Upper lobe of left lung (tissue), 6 donors: ENCODE results near the gene HSD3B2. TPM values are rescaled to one million over a fixed set of nuclear protein-coding genes. Genes with fewer than 3 reads are reported as not detected.

Experiments
- ATAC-seq, 2 donors: fragments of 200-7000 bp; cut with Tn5 transposase; one replicate each; pipeline ENCODE4 v1.9.1; 2022; ENCODE audit warnings: mild to moderate bottlenecking in 2 of 2, moderate library complexity in 2 of 2; ENCODE audit not compliant: low FRiP score in 2 of 2
- DNase-seq, 2 donors: peaks; one replicate each; pipeline ENCODE4 v3.0.0-alpha.2; 2019 to 2020
- H3K27ac ChIP-seq, 4 donors: fragments of 200-600 bp; sonication (generic); one replicate each; pipeline ENCODE4 v1.5.1; 2016 to 2019
- H3K27me3 ChIP-seq, 4 donors: fragments of 200-600 bp; sonication (generic); one replicate each; pipeline ENCODE4 v1.5.1; 2017 to 2019
- H3K36me3 ChIP-seq, 4 donors: fragments of 200-600 bp; sonication (generic); one replicate each; pipeline ENCODE4 v1.5.1; 2016 to 2019
- H3K4me1 ChIP-seq, 4 donors: fragments of 200-600 bp; sonication (generic); one replicate each; pipeline ENCODE4 v1.5.1; 2018 to 2019
- H3K4me3 ChIP-seq, 4 donors: fragments of 200-600 bp; sonication (generic); one replicate each; pipeline ENCODE4 v1.5.1; 2017 to 2019; ENCODE audit warnings: mild to moderate bottlenecking in 2 of 4, moderate library complexity in 1 of 4
- H3K9me3 ChIP-seq, 4 donors: fragments of 200-600 bp; sonication (generic); one replicate each; pipeline ENCODE4 v1.5.1; 2018 to 2019
- EP300 ChIP-seq, 4 donors: sonication (generic); formaldehyde crosslinking; IDR thresholded peaks; one replicate each; pipeline ENCODE4 v1.5.1; 2017; ENCODE audit warnings: antibody characterized with exemption in 4 of 4, control low read depth in 2 of 4
- POLR2A ChIP-seq, 4 donors: fragments of 450-650 bp; IDR thresholded peaks; one replicate each; pipeline ENCODE4 v1.5.1; 2016 to 2017; ENCODE audit warnings: antibody characterized with exemption in 4 of 4, mild to moderate bottlenecking in 2 of 4
- POLR2AphosphoS5 ChIP-seq, 2 donors: sonication (generic); formaldehyde crosslinking; IDR thresholded peaks; one replicate each; pipeline ENCODE4 v1.5.1; 2017; ENCODE audit warnings: antibody characterized with exemption in 2 of 2
- WGBS, 2 donors: methylation state at CpG; one replicate each; pipeline ENCODE4 v1.1.5; 2017 to 2018; 5-methylcytosine and 5-hydroxymethylcytosine counted together
- total RNA-seq, 6 donors: library from RNA; depleted of rRNA in 4 of 6; stranded (reverse); fragments of >200 nt in 4 of 6; gene quantifications; one replicate each; pipeline versions ENCODE4 v1.1.0 to v1.2.1, GENCODE V29; 2016 to 2021
- TF ChIP-seq, protein P1 (sequence below), 6 experiments: fragments of 450-650 bp in 4 of 6; fragments of 200-600 bp in 2 of 6; sonication (generic) in 2 of 6; IDR thresholded peaks; one replicate each; pipeline ENCODE4 v1.5.1; 2016 to 2019; ENCODE audit warnings: antibody characterized with exemption in 6 of 6
- donor health status: DM: no; HTN: no; CAD: no; lungs with moderate emphysema.
- donor health status: DM: no; HTN: yes; CAD: no; lungs with severe emphysema.

Gene HSD3B2
- total RNA-seq, 6 donors from 2014 or later = 2.1 TPM; not detected in 4

GRCh38 chr1:119385650-119386049 lies 29.3 kb upstream of the HSD3B2 start:
- WGBS, 2 donors = 61 to 67% methylated on average over 1 of the region's 1 CpG
- Histone ChIP-seq H3K4me1 (no peaks in the 10 kb centered on the region), H3K4me3 (no peak overlapping the region), H3K27me3 (no peaks in the 10 kb centered on the region), H3K27ac (no peak overlapping the region), H3K9me3 (no peaks in the 10 kb centered on the region), H3K36me3 (no peaks in the 10 kb centered on the region)
- TF ChIP-seq EP300 (IDR thresholded peaks at IDR 0.05) (no peak), POLR2A (IDR thresholded peaks at IDR 0.05) (no peak), POLR2AphosphoS5 (IDR thresholded peaks at IDR 0.05) (no peak)
- TF ChIP-seq, protein P1, sequence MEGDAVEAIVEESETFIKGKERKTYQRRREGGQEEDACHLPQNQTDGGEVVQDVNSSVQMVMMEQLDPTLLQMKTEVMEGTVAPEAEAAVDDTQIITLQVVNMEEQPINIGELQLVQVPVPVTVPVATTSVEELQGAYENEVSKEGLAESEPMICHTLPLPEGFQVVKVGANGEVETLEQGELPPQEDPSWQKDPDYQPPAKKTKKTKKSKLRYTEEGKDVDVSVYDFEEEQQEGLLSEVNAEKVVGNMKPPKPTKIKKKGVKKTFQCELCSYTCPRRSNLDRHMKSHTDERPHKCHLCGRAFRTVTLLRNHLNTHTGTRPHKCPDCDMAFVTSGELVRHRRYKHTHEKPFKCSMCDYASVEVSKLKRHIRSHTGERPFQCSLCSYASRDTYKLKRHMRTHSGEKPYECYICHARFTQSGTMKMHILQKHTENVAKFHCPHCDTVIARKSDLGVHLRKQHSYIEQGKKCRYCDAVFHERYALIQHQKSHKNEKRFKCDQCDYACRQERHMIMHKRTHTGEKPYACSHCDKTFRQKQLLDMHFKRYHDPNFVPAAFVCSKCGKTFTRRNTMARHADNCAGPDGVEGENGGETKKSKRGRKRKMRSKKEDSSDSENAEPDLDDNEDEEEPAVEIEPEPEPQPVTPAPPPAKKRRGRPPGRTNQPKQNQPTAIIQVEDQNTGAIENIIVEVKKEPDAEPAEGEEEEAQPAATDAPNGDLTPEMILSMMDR (IDR thresholded peaks at IDR 0.05) = no peak
- ATAC-seq (no peak), DNase-seq (no peak)

- Histone ChIP-seq H3K4me1 (no peaks in the 10 kb centered on the region), H3K4me3 (no peak overlapping the region), H3K9me3 (no peaks in the 10 kb centered on the region), H3K36me3 (no peaks in the 10 kb centered on the region), H3K27ac (no peak overlapping the region), H3K27me3 (no peaks in the 10 kb centered on the region)
- 15 to 41% methylated on average over 1 to 3 of the region's 3 CpGs for WGBS, 2 donors
- ATAC-seq = no peak
- TF ChIP-seq EP300 (IDR thresholded peaks at IDR 0.05) (no peak), POLR2AphosphoS5 (IDR thresholded peaks at IDR 0.05) (no peak), POLR2A (IDR thresholded peaks at IDR 0.05) (no peak)
- TF ChIP-seq, protein P1 (IDR thresholded peaks at IDR 0.05) = no peak
- DNase-seq = no peak
These were observed 27.1 kb upstream of the HSD3B2 start for GRCh38 chr1:119387858-119388257.

- WGBS, 2 donors = 38 to 53% methylated on average over 1 of the region's 1 CpG
- no peak for ATAC-seq
These were observed 26.5 kb upstream of the HSD3B2 start for GRCh38 chr1:119388450-119388849.

GRCh38 chr1:119390526-119390925 lies 24.4 kb upstream of the HSD3B2 start:
- H3K27me3 ChIP-seq = no peaks in the 10 kb centered on the region
- ATAC-seq (no peak), DNase-seq (no peak)
- no peak overlapping the region for H3K27ac ChIP-seq
- H3K4me3 ChIP-seq = no peak overlapping the region
- no peaks in the 10 kb centered on the region for H3K36me3 ChIP-seq
- no peaks in the 10 kb centered on the region for H3K9me3 ChIP-seq
- H3K4me1 ChIP-seq = no peaks in the 10 kb centered on the region
- TF ChIP-seq POLR2AphosphoS5 (IDR thresholded peaks at IDR 0.05) (no peak), POLR2A (IDR thresholded peaks at IDR 0.05) (no peak), EP300 (IDR thresholded peaks at IDR 0.05) (no peak)
- TF ChIP-seq, protein P1 (IDR thresholded peaks at IDR 0.05) = no peak

More at GRCh38 chr1:119388450-119388849, 26.5 kb upstream of the HSD3B2 start:
- Histone ChIP-seq H3K36me3 (no peaks in the 10 kb centered on the region), H3K9me3 (no peaks in the 10 kb centered on the region), H3K27ac (no peak overlapping the region), H3K27me3 (no peaks in the 10 kb centered on the region), H3K4me1 (no peaks in the 10 kb centered on the region), H3K4me3 (no peak overlapping the region)
- no peak for DNase-seq
- TF ChIP-seq, protein P1 (IDR thresholded peaks at IDR 0.05) = no peak
- TF ChIP-seq POLR2AphosphoS5 (IDR thresholded peaks at IDR 0.05) = no peak
- no peak for TF ChIP-seq POLR2A (IDR thresholded peaks at IDR 0.05)
- TF ChIP-seq EP300 (IDR thresholded peaks at IDR 0.05) = no peak

DNA sequence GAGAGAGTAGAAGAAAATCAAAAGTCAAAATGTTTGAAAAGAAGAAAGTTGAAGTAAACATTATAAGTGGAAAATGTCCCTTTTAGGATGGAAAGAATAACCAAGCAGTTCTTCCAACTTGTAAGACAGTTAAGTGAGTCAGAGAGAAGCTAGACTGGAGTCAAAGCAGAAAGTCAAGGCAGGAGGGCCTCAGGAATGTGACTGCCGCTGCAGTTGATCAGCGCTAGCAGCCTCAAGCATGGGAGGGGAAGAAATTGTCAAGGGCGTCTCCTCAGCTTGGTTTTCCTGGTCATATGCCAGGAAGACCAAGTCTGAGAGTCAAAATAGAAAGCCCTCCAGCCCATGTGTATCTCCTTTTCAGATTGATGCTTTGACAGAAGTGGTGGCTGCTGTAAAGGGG lies 23.2 kb upstream of the HSD3B2 start:
- WGBS, 2 donors = 79 to 85% methylated on average over 3 of the region's 3 CpGs
- Histone ChIP-seq H3K4me1 (no peaks in the 10 kb centered on the region), H3K9me3 (no peaks in the 10 kb centered on the region), H3K36me3 (no peaks in the 10 kb centered on the region), H3K4me3 (no peak overlapping the region), H3K27me3 (no peaks in the 10 kb centered on the region), H3K27ac (no peak overlapping the region)
- ATAC-seq (no peak), DNase-seq (no peak)
- TF ChIP-seq, protein P1 (IDR thresholded peaks at IDR 0.05) = no peak
- TF ChIP-seq POLR2AphosphoS5 (IDR thresholded peaks at IDR 0.05) = no peak
- no peak for TF ChIP-seq EP300 (IDR thresholded peaks at IDR 0.05)
- TF ChIP-seq POLR2A (IDR thresholded peaks at IDR 0.05) = no peak
